Measurements from ENCODE around the gene SPPL2B.
"Not testable (repeated sequence)": the region's sequence is repeated elsewhere in the genome, so short reads cannot be mapped to it uniquely, and the experiment has no call there.

SPPL2B gene, protein sequence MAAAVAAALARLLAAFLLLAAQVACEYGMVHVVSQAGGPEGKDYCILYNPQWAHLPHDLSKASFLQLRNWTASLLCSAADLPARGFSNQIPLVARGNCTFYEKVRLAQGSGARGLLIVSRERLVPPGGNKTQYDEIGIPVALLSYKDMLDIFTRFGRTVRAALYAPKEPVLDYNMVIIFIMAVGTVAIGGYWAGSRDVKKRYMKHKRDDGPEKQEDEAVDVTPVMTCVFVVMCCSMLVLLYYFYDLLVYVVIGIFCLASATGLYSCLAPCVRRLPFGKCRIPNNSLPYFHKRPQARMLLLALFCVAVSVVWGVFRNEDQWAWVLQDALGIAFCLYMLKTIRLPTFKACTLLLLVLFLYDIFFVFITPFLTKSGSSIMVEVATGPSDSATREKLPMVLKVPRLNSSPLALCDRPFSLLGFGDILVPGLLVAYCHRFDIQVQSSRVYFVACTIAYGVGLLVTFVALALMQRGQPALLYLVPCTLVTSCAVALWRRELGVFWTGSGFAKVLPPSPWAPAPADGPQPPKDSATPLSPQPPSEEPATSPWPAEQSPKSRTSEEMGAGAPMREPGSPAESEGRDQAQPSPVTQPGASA

DNA sequence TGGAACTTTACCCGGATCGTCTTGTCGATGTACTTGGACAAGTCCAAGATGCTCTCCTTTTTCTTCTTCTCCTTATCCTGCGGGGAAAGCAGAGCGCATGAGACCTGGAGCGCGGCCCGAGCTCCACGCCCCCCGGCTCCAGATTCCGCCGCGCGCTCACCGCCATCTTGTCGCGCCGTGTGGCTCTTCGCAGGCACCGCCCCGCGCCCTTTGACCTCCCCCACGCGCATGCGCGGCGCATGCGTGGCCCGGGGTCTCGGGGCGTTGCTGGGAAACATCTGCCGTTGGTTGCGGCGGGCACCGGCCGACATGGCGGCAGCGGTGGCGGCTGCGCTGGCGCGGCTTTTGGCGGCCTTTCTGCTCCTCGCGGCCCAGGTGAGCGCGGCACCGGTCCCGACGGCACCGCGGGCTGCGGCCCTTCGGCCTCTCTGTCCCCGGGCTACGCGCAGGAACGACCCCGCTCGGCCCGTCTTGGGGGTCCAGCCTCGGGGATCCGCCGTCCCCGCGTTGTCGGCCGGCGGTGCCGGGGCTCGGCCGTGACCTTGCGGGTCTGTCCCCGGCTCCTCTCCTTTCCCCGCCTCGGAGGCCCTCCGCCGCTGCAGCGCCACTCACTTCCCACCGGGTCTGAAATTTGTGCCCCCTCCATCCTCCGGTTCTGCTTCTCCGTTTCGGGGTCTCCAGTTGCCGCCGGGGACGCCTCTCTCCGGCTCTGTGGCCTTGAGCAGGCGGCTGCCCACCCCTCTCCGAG, at the start of gene SPPL2B, which contains the start of gene LSM7:
Gene SPPL2B, plus strand, starts transcription at position 284 of the 748 bp plus-strand sequence. Its CDS starts 26 bp downstream, at position 310.
Gene LSM7, minus strand, starts transcription at position 186 of the 748 bp plus-strand sequence. Its CDS starts 20 bp downstream, at position 166.
- peak; percentile 12 for DNase-seq

DNA sequence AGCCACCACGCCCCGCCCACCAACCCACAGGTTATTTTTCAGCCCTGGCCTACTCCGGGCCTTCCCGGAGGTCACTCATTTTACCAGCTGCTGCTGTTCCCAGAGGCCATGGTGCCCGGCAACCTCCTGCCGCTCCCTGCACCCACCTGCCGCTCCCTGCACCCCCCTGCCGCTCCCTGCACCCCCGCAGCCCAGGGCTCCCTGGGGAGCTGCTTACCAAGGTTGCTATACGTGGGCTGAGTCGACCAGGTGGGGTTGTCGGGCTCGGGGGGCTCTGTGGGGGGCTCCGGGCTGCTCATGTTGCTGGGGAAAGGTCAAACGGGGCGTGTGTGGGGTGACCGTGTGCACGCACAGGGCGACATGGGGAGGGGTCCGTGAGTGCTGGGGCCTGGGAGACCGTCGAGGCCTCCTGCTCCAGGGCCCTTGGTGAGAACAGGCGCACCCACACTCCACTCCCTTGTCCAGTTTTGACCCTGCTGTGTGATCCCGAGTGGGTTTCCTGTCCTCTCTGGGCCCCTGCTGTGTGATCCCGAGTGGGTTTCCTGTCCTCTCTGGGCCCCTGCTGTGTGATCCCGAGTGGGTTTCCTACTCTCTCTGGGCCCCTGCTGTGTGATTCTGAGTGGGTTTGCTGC, 47.7 kb upstream of the SPPL2B start:
- DNase-seq: no peak

DNA sequence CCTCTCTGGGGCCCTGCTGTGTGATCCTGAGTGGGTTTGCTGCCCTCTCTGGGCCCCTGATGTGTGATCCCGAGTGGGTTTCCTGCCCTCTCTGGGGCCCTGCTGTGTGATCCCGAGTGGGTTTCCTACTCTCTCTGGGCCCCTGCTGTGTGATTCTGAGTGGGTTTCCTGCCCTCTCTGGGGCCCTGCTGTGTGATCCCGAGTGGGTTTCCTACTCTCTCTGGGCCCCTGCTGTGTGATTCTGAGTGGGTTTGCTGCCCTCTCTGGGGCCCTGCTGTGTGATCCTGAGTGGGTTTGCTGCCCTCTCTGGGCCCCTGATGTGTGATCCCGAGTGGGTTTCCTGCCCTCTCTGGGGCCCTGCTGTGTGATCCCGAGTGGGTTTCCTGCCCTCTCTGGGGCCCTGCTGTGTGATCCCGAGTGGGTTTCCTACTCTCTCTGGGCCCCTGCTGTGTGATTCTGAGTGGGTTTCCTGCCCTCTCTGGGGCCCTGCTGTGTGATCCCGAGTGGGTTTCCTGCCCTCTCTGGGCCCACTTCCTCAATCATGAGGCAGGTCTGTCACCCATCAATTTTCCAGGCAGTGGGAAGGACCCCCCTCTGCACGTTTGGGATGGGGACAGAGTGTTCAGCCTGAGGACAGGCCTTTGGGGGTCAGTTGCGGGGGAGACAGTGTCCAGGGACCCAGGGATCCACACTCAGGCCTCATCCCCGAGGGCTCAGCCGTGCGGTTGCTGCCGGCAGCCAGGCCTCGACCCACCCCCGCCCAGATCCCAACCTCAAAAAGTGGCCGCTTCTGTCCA, 47.0 kb upstream of the SPPL2B start:
- DNase-seq: not testable (repeated sequence)

DNA sequence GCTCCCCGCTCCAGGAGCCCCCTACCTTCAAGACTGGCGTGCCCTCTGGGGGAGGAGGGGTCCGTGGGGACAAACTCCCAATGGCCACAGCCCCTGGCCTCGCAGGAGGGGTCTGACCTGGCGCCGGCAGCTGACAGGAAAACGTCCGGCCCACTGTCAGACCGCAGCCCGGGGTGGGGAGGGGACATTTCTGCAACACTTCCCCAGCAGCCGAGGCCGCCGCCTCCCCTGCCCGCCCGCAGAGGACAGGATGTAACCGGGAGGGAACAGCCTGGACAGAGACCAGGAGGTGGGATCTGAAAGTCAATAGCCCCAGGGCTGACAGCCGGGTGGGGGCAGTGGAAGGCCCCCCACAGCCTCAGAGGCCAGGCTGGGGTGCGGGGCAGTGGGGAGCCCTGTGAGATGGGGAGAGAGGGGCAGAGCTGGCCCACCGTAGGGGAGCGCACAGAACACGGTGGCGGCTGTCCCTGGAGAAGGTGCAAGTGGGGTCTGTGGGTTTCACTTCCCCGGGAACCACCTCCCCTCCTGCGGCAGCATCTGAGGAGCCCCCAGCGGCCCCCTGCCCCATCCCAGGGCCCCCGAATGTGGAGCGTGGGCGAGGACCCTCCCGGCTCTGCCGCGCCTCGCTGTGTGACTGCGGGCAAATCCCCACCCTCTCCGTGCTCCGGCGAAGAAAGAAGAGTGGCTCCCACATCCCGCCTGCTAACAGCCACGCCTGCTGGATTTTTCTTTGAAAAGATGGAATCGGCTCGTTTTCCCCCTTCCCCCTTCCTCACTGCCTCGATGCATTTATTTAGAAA, 46.2 kb upstream of the SPPL2B start, which contains the start of gene PEAK3:
Gene PEAK3, minus strand, starts transcription at position 114 of the 800 bp plus-strand sequence. CDS start 1,244 bp downstream, outside the sequence.
- no peak for DNase-seq

DNA sequence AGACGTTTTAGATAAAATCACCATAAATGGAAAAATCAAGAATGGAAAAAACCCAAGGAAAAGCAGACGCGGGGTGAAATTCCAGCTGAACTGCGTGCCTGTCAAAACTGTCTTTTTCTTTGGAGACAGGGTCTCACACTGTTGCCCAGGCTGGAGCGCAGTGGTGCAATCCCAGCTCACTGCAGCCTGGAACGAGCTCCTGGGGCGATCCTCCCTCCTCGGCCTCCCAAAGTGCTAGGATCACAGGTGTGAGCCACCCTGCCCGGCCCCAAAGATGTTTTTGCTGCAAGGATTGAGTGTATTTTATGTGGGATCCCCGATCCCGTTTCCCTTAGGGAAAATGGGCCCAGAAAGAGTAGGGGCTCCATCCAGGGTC, 45.6 kb upstream of the SPPL2B start:
- DNase-seq: no peak

DNA sequence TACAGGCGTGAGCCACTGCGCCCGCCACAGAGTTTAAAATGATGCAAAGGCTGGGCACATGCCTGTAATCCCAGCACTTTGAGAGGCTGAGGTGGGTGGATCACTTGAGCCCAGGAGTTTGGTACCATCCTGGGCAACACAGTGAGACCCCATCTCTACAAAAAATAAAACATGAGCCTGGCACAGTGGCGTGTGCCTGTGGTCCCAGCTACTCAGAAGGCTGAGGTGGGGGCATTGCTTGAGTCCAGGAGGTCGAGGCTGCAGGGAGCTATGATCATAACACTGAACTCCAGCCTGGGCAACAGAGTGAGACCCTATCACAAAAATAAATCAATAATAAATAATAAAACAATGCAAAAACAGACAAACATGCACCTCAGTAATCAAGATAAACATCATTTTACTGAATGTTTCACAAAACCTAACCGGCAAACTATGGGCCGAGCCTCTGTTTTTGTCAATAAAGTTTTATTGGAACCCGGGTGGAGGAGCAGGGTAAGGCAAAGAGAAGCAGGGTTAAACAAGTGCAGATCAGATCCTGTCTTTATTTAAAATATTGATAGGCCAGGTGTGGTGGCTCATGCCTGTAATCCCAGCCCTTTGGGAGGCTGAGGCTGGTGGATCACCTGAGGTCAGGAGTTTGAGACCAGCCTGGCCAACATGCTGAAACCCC, 44.5 kb upstream of the SPPL2B start:
- DNase-seq: no peak

DNA sequence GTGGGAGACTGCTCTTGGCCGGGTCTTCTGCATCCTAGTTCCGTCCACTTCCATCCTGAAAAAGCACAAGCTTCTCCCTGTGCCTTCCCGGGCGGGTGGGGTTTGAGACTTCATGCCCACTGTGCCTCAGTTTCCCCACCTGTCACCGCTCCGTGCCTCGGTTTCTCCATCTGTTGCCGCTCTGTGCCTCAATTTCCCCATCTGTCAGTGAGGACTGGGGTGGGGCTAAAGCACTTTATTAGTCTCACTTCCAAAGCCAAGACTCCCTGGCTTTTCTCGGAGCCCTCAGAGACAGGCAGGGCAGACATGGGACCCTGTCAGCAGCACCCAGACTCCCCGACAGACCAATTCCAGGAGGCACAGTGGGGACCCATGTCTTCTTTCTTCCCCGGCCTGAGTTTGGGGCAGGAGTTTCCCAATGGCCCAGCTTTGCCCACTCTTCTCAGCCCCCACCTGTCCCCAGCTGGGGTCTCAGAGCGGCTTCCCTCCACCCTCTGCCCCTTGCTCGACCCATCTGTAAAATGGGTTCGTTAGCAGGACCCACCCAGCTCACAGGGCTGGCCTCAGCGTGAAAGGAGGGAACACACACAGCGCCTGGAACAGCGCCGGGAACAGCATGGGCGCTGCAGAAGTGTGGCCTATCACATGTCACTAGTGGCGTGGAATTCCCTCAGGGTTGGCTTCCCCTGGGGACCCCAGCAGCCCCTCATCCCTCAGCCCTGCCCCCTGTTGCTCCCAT, 41.9 kb upstream of the SPPL2B start:
- DNase-seq: no peak

DNA sequence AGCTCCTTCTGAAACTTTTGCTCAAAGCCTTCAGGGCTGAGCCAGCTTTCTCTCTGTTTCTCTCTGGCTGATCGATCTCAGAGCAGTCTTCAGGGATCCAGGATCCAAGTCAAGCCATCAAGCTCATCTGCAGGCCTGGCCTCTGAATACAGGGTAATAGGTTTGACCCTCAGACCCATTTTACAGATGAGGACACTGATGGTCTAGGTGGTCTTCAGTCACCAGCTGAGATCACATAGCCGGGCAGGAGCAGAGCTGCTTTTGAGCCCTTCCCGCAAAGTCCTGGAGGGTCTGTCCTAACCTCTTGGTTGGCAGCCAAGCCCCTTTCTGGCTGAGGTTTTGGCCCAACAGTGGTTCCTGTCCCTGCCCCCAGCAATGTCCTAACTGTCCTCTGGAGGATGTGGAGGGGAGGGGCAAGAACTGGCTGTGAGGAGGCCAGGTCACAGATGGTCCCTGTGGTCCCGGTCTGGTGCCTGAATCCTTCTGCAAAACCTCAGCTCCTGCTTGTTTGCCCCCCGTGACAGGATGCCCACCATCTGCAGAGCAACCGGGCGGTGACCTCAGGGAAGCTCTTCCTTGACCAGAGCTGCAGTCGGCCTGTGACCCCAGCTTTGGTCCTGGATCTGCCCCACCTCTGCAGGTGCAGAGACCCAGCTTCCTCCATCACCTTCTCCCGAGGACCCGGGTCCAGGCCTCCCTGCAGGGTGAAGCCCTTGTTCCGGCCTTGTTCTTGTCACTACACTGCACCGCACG, 40.7 kb upstream of the SPPL2B start:
- DNase-seq: no peak

DNA sequence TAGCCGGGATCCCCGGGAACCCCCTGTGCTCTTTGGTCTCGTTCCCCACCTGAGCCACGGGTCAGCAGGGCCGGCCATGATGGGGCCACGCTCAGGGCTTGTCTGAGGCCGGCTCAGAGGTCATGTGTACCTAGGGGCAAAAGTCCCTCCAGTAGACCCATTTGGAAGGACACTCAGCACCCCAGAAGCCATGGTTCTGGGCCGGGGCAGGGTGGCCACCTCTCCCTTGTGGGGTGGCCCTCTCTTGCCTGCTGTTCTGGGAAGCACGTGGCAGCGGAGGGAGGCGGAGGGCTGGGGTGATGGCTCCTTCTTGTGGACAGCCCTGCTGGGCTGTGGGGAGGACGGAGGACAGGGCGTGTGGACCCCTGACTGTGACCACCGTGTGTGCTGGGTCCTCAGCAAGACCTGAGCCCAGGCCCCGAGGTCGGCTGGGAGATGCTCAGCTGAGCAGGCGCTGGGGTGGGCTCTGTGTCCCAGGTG, 40.1 kb upstream of the SPPL2B start:
- no peak for DNase-seq

DNA sequence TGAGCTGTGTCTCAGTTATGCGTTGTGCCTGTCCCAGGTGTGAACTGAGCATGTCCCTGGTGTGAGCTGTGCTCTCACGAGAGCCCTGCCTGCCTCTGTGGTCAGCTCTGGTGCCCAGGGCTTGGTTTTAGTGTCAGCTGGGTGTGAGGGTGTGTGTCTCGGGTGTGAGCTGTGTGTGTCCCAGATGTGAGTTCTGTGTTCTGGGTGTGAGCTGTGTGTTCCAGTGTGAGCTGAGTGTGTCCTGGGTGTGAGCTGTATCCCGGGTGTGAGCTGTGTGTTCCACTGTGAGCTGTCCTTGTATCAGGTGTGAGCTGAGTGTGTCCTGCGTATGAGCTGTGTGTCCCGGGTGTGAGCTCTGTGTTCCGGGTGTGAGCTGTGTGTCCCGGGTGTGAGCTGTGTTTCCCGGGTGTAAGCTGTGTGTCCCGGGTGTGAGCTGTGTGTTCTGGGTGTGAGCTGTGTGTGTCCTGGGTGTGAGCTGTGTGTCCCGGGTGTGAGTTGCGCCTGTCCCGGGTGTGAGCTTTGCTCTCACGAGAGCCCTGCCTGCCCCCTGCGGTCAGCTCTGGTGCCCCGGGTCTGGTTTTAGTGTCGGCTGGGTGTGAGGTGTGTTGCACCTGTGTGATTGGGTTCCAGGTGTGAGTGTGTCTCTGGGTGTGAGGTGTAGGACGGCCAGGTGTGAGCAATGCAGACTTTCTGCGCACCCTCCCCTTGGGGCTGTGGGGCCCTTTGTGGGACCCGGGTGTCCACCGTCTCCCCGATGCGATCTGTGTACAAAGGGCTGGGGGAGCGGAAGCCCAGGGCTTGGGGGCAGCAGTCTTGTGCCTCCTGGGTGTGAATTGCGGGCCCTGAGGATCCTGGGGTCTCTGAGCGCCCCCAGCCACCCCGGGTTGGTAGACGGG, 39.4 kb upstream of the SPPL2B start:
- no peak for DNase-seq

DNA sequence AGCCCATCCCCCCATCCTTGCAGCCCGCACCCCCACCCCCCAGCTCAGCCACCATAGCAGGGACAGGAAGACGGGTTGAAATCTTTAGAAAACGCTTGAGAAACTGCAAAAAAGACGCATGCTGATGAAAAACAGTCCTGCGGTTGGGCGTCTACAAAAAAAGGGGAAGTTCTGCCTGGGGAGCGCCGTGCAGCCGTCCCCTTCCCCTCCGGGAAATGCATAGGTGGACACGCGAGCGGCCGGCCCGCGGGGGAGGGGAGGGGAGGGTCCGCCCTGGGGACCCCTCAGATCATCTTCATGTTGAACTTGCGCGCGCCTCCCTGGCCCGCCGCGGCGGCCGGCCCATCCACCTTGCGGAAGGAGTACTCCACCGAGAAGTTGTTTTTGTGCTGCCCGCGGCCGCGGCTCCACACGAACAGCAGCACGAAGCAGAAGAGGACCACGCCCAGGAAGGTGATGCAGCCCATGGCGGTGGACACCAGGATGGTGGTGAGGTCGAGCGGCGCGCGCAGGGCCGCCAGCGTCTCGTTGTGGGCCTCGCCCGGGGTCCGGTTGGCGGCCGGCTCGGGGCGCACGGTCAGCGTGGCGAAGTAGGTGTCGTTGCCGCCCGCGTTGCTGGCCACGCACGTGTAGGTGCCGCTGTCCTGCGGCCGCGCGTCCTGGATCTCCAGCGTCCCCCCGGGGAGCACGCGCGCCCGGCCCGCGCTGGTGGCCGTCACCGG, 38.6 kb upstream of the SPPL2B start:
- DNase-seq: peak; percentile 84

DNA sequence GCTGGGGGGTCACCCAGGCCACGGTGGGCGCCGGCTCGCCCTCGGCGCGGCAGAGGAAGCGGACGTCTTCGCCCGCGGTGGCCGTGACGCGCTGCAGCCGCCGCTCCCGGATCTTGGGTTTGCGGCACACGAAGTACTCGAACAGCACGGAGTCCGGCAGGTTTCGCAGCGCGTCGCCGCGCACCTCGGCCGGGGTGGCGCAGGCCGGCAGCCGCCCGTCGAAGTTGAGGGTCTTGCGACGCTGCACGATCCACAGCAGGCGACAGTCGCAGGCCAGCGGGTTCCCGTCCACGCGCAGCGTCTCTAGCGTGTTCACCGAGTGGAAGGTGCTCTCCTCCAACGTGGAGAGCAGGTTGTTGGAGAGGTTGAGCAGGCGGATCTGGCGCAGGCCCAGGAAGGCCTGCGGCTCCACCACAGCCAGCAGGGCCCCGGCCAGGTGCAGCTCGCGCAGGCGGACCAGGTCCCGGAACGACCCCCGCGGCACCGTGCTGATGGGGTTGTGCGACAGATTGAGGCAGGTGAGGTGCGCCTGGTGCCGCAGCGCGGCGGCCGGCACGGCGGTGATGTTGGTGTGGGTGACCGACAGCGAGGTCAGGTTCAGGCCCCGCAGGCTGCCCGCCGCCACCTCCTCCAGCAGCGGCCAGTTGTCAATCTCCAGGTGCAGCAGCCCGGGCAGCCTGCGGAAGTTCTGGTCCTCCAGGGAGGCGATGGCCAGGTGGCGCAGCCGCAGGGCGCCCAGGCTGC, 37.9 kb upstream of the SPPL2B start:
- DNase-seq: no peak

DNA sequence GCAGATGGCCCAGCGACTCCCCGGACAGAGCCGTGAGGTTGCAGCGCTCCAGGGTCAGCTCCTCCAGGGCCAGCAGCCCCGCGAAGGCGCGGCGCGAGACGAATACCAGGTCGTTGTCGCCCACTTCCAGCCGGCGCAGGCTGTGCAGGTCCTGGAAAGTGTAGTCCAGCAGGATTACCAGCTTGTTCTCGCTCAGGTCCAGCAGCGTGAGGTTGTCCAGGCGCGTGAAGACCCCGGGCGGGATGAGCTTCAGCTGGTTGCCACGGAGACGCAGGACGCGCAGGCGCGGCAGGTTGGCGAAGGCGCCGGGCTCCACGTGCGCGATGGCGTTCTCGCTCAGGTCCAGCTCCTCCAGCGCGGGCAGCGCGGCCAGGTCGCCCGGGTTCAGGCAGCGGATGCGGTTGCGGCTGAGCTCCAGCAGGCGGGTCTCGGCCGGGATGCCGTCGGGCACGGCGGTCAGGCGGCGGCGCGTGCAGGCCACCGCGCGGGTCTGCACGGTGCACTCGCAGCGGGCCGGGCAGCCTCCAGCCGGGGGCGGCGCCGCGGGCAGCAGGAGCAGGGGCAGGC, 37.2 kb upstream of the SPPL2B start:
- no peak for DNase-seq

DNA sequence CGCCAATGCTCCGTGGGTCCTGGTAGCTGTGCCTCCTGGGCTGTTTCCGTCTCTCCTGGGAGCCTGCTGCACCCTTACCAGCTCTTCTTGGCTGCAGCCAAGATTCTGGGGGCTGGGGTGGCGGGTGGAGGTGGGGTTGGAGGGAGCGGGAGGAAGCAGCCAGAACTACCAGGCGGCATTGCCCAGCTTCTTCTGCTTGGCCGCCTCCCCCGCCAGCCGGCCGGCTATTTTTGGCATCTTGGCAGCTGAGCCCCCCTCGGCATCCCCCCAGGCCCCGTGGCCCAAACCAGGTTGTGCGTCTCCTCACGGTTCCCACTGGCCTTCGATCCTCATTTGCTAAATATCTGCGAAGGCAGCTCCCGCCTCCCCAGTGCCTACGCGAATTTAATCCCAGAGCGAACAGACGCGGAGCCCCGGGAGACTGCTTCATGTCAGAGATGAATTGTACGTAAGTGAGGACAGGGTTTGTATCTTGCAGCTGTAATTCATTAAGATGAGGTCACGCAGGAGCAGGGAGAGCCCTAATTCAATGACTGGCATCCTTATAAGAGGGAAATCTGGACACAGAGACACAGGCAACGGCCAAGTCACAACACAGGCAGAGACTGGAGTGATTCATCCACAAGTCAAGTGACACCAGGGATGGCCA, 33.7 kb upstream of the SPPL2B start:
- DNase-seq: no peak

DNA sequence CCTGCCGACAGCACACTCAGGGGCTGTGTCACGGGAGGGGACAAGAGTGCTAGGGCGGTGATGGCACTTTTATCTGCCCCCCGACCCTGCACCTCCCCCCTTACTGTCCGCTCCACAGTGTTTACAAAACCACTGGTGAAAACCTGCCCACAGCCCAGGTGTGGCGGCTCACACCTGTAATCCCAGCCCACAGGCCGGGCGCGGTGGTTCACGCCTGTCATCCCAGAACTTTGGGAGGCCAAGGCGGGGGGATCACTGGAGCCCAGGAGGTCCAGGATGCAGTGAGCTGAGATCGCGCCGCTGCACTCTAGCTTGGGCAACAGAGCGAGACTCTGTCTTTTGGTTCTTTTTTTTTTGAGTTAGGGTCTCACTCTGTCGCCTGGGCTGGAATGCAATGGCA, 32.3 kb upstream of the SPPL2B start:
- no peak for DNase-seq

DNA sequence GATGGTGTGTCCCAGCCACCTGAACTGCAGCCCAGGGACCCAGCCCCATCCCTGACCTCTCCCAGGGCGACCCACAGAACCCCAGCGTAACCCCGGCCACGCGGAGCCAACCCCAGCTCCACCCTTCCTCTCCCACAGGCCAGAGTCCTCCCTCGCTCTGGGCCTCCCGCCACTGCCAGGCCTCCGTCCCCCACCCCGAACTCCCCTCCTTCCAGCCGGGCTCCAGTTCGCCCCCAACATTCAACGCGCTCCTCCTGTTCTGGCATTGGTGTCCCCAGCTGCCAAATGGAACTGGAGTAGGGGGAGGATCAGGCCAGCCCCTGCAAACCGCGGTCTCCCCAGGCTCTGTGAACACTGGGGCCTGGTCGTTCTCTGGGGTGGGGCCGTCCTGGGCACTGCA, 28.0 kb upstream of the SPPL2B start:
- DNase-seq: no peak

Measured in SIG-M5 (cell line).